ENCODE measurements around the gene ZBP1.

ZBP1 gene

DNA sequence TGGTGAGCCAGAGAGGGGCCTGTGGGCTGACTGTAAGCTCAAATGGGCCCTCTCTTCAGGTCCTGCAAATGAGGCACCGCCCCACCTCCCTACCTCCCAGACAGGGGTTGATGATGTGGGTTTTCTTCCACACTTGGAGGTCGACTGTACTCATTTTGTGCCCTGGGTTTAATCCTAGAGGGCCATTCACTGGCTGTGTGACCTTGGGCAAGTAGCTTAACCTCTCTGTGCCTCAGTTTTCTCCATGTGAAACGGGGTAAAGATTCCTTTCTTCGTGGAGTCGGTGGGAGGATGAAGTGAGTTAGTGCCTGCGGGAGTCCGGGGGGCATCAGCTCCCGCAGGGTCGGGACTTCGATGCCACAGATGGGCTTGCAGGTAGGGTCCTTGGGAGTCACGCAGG, 23.9 kb downstream of the ZBP1 start:
- DNase-seq, result no peak

DNA sequence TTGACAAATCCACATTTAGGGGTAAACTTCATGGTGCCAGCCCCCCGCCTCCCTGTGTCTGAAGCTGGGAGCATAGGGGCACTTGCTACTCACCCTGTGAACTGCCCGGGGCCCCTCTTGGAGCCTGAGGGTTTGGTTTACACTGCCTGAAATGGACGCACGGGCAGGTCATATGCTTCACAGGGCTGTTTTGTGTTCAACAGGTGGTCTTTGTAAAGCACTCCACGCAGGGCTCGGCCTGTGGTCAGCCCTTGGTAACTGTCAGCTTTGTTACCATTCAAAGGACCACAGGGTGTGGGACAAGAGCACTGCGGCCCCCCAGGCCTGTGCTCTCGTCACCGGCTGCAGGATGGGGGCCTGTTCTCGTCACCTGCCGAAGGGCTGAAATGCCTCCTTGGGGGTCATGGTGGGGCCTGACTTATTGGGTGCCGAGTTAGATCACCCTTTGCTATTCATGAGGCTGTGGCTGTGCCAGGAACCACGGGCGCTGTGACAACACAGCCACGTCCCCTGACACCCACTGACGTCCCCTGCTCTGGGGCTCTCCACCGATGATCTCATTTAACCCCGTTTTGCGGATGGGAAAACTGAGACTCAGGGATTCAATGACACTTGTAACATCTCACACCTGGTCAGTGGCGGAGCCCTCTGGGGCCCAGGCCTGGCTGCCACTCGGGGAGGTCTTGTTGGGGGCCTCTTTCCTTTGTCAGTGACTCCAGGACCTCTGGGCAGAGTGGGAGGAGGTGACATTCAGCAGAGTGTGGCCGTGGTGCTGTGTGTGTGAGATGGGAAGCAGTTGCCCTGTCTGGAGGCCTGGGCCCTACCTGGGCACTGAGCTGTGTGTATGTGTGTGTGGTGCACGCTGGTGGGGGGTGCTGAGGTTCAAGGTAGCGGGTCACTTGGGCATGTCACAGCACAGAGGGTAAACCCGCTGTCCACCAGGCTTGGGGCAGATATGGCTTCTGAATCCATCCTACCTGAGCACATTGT, 24.9 kb downstream of the ZBP1 start:
- DNase-seq, result no peak

DNA sequence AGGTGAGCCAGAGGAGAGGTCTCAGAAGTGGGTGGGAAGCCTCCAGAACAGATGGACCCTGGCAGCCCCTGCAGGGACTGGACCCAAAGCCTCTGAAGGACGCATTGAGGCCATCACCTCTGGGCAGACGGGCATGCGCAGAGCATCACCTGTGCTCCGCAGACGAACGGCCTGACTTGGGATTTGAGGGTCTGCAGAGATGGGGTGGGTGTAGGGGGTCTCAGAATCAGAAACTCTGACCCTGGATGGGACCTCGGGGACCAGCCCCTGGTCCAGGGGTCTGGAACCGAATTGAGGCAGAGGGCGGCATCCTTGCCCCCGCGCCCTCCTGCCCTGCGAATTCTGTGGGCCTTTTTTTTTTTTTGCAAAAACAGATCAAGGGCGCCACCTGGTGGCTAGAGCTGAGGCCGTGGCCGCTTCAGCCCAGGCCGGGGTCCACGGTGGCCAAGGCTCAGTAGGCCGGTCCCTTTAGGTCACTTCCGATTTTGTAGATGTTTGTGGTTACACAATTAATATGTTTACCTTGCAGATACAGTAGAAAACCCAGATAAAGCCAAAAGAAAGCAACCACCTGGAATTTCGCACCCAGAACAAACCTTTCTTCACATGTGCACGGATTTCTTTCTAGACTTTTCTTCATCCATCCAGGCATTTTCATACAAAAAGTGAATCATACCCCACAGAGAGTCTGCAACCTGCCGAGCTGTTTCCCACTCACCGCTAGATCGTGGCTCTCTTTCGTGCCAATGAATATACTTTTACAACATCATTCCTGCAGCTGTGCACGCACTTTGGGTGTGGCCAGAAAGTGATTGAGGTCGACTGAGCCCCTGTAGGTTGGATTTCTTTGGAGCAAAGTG, 25.9 kb downstream of the ZBP1 start:
- DNase-seq, result peak; percentile 63

DNA sequence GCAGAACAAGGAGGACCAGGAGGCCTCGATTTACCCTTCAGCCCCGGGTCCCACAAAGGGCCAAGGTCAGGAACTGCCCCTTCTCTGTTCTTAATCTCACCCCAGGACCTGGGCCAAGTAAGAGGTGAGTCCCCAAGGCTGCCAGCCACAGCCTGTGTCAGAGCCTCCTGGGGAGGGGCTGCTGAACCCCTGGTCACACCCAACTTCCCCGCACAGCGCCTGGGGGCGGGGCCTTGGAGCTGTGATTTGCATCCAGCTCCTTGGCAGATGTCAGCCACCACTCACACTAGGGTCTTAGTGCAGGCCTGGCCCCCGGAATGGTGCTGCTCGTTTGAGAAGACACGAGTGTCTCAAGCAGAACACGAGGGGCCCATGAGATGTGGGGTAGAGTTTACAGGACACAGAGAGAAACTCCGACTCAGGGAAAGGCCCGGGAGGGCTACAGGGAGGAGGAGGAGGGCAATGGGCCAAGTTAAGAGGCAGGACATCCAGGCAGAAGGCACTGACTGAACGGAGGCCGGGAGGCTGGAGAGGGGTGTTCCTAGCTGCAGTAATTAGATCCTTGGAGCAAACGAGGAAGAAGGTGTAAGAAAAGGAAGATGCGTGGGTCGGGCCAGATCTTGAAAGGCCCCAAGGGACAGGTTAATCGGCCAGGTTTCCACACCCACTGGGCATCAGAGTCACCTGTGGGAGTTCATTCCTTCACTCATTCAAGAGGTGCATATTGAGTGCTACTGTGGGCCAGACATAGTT, 26.9 kb downstream of the ZBP1 start:
- peak; percentile 49 for DNase-seq

DNA sequence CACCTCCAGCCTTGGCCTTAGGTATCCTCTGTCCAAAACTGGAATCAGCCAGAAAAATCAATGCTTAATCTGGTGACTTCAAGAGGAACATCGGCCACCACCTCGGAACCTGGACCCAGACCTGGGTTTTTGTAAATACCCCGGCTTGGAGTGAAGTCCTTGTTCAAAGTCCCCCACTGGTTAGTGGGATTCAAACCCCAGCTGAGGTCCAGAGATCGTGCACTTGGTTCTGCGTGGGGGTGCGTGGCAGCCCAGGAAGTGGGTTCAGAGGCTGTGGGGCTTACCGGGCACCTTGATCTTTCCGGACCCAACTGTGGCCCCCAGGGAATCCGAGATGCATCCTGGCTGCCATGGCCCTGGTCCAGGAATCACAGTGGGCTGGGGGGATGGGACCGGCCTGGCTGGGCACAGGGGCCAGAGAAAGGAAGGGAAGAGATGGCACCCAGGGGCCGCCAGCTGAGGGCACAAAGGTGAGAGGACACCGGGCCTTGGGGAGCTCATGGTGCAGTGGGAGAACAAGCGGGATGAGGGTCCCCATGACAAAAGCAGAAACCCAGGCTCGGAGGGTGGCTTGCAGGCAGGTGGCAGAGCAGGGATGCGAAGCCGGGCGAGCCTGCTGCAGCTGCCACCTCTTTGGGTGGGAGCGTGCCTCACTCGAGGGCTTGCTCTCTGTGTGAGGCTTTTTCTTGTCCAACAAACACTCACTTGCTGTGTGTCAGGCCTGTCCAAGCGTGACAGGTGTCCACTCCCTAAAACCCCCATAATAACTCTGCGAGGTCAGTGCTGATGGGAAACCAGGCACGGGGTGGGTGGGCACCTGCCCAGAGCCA, 27.7 kb downstream of the ZBP1 start:
- no peak for DNase-seq

DNA sequence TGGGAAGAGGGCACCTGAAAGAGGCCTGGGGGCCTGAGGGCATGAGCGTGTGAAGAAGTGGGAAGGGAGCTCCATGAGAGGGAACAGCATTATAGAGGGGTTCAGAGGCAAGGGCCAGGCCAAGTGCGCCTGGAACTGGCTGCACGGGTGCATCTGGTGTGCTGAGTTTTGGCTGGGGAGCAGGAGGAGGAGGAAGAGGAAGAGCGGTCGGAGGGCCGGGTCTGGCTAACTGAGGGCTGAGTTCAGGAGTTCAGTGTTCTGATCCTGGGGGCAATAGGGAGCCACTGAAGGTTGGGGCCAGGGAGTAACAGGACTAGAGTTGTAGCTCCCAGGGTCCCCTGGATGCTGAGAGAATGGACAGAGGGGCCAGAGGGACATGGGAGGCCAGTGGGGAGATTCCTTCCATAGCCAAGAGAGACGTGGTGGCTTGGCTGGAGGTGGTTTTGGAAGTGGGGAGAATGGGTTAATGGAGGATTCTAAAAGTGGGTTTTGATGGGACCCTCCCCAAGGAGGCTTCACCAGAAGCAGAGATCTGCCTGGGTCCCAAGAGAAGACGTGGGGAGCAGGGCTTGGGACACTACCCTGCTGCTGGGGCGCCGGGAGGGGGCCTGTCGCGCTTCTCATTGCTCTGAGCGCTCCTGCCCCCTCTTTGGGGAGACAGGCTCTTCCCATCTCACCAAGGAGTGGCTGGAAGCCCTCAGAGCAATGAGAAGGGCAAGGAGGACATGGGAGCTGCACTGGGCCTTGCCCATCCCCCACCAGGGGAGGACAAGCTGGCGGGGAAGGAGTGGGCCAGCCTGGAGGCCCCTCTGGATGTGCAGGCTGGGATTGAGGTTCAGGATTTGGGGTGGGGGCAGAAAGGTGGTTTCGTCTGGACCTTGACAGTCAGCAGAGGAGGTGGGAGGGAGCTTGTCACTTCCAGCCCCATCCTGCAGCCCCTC, 28.7 kb downstream of the ZBP1 start:
- DNase-seq, result no peak

DNA sequence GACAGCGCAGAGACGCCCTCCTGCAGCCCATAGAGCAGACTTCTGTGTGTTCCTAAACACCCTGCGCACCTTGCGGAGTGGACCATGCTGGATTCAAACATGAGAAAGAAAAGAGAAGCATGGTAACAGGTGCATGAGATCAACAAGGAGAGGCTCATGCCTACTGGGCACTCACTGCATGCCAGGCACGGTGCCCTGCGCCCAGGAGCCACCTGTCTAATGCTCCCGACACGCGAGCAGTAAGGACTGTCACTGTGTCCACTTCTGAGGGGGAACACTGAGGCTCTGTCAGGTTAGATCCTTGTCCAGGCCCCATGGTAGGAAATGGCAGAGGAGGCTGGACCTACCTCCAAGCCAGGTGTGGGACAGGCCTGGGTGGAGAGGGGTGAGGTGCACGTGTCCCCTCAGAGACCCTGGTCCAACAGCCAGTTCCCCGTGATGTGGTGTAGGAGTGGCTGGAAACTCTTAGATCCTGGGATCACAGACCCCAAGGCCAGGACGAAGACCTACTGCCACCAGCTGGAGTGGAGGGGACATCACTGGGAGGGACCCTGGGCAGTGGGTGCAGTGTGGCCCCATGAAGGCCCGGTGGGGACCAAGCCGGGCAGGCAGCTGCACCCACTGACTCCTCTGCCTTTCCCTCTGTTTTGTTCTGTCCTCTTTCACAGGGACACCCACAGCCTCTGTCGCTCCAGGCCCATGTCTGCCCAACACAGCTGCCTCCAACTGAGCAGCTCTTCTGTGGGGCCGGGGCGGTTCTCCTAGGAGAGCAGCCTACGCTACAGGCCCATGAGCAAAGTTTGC, 29.5 kb downstream of the ZBP1 start:
- no peak for DNase-seq

DNA sequence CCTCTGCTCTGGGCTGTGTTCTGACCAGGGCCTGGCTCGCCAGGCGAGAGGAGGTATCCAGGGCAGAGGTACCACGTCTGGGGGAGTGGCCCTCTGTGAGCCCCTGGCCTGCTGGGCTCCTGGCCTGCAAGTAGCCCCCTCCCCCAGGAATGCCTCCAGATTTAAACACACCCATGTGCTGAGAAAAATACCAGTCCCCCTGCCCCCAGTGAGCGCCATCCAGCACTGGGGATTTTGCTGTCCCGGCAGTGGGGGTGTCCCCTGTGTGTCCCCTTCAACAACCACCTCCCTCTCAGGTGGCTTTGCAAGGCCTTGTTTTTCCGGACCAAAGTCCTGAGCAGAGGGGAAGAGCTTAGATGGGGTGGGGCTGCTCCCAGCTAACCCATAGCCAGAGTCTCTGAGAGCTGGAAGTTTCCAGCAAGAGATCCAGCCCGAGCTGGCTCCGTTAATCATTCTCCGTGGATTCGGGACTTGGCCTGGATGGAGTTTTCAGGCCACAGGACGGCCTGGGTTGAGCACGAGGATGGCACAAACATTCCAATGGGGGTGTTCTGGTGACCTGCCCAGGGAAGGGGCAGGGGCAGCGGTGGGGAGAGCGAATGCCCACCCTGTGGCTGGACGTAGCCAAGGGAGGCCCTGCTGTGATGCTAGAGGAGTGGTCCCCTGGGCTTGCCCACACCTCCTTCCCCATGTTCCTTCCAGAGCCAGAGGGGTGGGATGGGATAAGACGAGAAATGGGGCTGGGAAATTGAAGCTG, 30.3 kb downstream of the ZBP1 start:
- DNase-seq, result no peak

DNA sequence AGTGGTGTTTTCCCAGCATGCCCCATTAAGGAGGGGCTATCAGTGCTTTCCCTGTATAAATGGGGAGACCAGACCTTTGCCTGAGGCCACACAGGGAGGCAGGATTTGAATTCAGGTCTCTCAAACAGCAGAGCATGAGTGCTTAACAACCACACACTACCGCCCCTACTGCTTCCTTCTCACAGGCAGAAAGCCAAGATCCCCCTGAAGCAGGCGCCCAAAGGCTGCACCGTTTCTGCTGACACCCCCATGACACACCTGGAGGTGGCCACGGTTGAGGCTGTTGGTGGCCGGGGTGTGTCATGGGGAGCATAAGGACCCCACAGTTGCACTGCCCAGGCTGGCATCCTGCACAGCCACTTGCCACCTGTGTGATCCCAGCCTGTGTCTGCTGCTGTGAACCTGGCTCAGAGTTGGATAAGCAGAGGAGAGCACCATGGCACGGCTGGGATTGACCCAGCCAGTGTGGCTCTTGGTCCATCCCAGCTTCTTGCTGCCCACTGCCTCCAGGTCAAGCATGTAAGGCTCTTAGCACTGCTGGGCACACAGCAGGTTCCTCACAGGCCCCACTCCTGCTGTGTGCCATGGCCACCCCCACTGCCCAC, 31.0 kb downstream of the ZBP1 start:
- DNase-seq, result no peak

DNA sequence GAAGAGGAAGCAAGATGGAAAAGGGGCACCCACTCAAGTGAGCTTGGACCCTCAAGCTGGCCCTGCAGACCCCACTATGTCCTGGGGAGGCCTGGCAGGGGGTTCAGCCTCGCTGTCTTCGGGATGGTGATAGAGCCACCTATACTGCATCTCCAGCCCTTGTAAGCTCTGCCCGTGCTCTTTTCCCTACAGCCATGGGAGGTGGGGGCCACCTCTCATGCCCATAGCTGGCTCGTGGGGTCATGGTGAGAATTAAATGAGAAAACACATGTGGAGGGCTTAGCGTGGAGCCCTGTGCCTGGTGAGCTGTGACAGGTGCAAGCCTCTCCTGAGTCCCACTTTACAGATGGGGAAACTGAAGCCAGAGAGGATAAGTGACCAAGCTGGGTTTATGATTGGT, 31.6 kb downstream of the ZBP1 start:
- no peak for DNase-seq

DNA sequence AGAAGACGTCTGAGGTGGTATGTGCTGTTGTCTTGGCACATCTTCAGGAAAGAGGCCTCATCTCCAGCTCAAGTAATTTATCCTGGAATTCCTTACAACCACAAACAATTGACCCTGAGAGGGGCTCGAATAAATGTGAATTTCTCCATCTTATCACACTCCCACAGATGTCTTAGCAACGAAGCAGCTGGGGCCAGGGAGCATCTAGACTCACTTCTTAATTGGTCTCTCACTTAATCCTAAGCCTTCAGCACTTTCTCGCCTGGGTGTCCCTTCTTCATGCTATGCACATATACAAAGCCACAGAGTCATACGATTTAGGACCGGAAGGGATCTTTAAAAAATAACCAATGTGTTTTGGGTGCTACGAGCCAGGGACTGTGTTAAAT, 32.2 kb downstream of the ZBP1 start:
- DNase-seq, result no peak

DNA sequence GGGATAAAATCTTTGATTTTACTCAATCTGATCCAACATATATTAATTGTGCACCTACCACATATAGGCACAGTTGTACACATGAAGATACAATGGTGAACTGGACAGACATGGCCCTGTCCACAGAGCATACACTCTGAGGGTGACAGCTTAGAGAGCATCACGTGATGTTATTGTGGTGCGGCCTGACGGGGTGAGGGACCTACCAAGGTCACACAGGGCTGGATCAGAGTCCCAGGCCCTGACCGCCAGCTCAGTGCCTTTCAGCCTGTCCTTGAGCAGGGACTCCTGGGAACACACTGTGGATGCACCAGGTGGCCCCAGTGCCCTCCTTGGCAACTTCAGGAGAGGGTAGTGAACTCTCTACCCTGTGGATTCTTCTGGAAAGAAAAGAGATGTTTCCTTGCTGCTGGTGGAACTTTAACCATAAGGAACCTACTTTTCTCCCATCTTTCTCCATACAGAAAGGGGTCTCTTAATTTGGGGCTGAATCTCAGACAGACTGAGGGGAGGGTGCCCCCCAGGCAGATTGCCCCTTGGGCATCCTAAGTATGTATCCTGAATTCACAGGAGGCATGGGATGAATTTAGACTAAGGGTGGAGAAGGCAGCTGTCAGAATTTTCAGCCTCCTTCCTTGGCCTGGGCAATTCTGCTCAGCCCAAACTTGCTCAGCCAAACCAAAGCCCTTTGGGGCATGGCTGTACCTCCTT, 32.8 kb downstream of the ZBP1 start:
- no peak for DNase-seq

DNA sequence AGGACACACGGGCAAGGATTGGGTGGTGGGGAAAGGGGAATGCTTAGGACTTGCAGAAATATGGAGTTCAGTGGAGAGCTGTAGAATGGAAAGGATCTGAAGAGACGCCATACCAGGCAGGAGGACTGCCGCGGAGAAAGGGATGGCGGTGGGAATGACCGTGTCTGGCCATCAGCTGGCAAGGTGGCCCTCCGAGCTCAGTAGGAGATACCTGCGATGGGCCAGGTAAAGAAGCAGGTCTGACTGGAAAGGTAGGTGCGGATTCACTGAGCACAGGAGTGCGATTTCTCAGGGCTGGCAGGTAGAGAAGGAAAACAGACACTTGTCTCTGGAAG, 33.3 kb downstream of the ZBP1 start:
- DNase-seq, result no peak

DNA sequence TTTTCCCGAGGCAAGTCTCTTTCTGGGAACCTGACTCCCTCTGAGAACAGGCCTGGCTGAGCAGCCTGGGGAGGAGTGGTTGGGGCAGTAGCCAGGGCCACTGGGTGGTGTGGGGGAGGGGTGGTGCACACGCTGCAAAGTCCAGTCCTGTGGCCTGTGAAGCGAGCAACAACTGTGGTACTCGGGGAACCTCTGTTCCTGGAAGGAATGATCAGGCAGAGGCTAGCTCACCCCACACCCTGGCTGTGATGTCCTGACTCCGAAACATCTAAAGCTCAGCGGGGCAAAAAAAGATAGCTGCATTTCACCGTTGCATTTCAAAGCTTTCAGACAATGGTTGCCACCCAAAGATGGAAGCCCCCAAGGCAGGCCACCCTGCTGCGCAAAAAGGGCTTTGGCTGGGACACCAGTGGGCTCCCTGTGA, 33.8 kb downstream of the ZBP1 start:
- no peak for DNase-seq

DNA sequence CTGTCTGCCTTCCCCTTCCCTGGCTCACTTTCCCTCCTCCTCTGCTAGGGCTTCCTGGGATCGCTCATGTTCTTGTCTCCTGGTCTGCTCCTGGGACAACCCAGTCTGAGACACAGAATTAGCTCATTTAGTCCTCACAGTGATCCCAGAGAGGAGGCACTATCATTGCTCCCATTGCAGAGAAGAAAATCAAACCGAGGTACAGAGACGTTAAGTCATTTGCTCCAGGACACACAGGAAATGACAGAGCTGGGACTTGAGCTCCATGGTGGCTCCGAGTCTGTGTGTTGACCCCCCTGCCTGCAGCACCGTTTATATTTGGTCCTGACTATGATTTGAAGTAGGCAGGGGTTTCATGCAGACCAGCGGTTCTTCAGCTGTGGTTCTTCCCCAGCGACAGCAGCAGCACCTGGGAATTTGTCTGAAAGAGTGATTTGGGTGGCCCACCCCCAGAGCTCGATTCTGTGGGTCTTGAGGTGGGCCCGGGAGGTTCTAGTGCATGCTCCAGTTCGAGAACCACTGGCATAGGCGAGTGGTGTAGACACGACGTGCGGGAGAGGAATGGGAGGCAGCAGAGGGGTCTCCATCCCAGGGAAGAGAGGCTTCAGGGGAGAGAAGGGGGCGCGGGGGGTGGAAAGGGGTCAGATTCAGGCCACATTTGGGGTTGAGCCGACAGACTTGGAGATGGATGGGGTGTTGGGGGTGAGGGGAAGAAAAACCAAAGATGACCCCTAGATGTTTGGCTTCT, 34.6 kb downstream of the ZBP1 start:
- no peak for DNase-seq

DNA sequence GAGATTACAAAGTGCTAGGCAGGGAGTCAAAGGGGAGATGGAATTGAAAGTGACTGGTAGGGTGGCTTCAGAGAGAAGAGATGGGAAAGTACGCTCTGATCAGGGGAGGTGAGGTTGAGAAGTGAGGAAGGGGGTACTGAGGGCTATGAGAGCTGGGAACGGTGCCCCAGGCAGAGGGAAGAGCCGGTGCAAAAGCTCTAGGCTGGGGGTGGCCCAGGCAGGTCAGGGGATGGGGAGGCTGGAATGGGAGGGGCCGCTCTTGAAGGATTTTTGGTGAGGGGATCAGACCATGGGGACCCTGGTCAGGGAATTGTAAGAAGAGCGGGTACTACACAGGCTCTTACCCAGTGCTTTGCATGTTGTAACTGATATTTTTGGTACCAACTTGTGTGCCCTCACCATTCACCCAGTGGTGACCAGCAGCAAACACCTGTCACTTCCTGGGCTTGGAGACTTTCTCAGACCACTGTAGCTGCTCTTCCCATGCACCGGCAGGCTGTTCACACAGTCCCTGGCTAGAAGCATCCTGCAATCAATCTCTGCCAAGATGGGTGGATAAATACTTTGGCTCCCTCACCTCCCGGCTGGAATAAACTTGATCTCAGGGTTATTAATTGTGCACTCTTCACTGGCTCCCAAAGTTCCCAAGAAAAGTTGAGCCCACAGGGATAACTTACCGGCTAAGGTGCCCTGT, 35.3 kb downstream of the ZBP1 start:
- no peak for DNase-seq

All from RPMI8226 (cell line).